Liver (tissue), 9 donors: Measurements from ENCODE around the gene PARVG. TPM values are rescaled to one million over a fixed set of nuclear protein-coding genes. Genes with fewer than 3 reads are reported as not detected.

Experiments
- DNase-seq: peaks from one replicate; pipeline ENCODE4 v3.0.0-alpha.2; 2017; ENCODE audit warnings: low spot score
- H3K27ac ChIP-seq, 2 donors: one replicate each; pipeline ENCODE4 v1.7.0; 2013; ENCODE audit warnings: inconsistent platforms in 2 of 2, low read length in 2 of 2, control low read depth in 1 of 2, low read depth in 1 of 2, mild to moderate bottlenecking in 1 of 2
- H3K27me3 ChIP-seq, 4 donors: one replicate each; pipeline versions ENCODE4 v1.6.1 to v1.7.0; 2013; ENCODE audit warnings: low read length in 3 of 4, inconsistent platforms in 1 of 4, mild to moderate bottlenecking in 1 of 4, moderate library complexity in 1 of 4; ENCODE audit not compliant: control insufficient read depth in 4 of 4, insufficient read depth in 4 of 4
- H3K36me3 ChIP-seq, 4 donors: one replicate each; pipeline versions ENCODE4 v1.6.1 to v1.7.0; 2013; ENCODE audit warnings: low read length in 3 of 4, mild to moderate bottlenecking in 3 of 4, low read depth in 1 of 4, moderate library complexity in 1 of 4; ENCODE audit not compliant: control insufficient read depth in 4 of 4, insufficient read depth in 3 of 4
- H3K4me1 ChIP-seq, 4 donors: one replicate each; pipeline versions ENCODE4 v1.6.1 to v1.7.0; 2013; ENCODE audit warnings: low read length in 3 of 4, mild to moderate bottlenecking in 3 of 4, moderate library complexity in 1 of 4; ENCODE audit not compliant: control insufficient read depth in 4 of 4, insufficient read depth in 4 of 4
- H3K4me3 ChIP-seq, 3 donors: one replicate each; pipeline versions ENCODE4 v1.6.1 to v1.7.0; 2013; ENCODE audit warnings: low read length in 3 of 3, control low read depth in 1 of 3, low read depth in 1 of 3, mild to moderate bottlenecking in 1 of 3
- H3K9ac ChIP-seq, 2 donors: one replicate each; pipeline ENCODE4 v1.7.0; 2013; ENCODE audit warnings: low read length in 2 of 2, mild to moderate bottlenecking in 2 of 2, moderate library complexity in 2 of 2, control low read depth in 1 of 2, low read depth in 1 of 2
- H3K9me3 ChIP-seq, 4 donors: one replicate each; pipeline versions ENCODE4 v1.6.1 to v1.7.0; 2013; ENCODE audit warnings: low read length in 3 of 4; ENCODE audit not compliant: control insufficient read depth in 4 of 4
- ATF3 ChIP-seq: IDR thresholded peaks from 2 replicates; pipeline ENCODE4 v1.6.1; 2016; ENCODE audit warnings: antibody characterized with exemption
- CTCF ChIP-seq: fragments of 150-350 bp; IDR thresholded peaks from 2 replicates; pipeline ENCODE4 v1.5.1; 2017; ENCODE audit warnings: improper control_type of control experiment, low read depth, low read length; ENCODE audit not compliant: missing input control
- EGR1 ChIP-seq, 2 donors: IDR thresholded peaks; 2 replicates each; pipeline ENCODE4 v1.6.1; 2016 to 2018; ENCODE audit warnings: antibody characterized with exemption in 2 of 2, low read depth in 2 of 2
- FOXA1 ChIP-seq: IDR thresholded peaks from 2 replicates; pipeline ENCODE4 v1.6.1; 2016; ENCODE audit warnings: antibody characterized with exemption
- FOXA2 ChIP-seq: IDR thresholded peaks from 2 replicates; pipeline ENCODE4 v1.6.1; 2016; ENCODE audit warnings: antibody characterized with exemption
- GABPA ChIP-seq, 2 donors: IDR thresholded peaks in 1 of 2; conservative IDR thresholded peaks in 1 of 2; 2 replicates each; pipeline ENCODE4 v1.6.1; 2016; ENCODE audit warnings: antibody characterized with exemption in 2 of 2, mild to moderate bottlenecking in 1 of 2, moderate library complexity in 1 of 2
- HNF4A ChIP-seq, 2 donors: conservative IDR thresholded peaks; 2 replicates each; pipeline ENCODE4 v1.6.1; 2016; ENCODE audit warnings: antibody characterized with exemption in 2 of 2, mild to moderate bottlenecking in 2 of 2
- HNF4G ChIP-seq: IDR thresholded peaks from 2 replicates; pipeline ENCODE4 v1.6.1; 2016; ENCODE audit warnings: antibody characterized with exemption
- MAX ChIP-seq: IDR thresholded peaks from 2 replicates; pipeline ENCODE4 v1.6.1; 2016; ENCODE audit warnings: antibody characterized with exemption
- NR2F2 ChIP-seq: IDR thresholded peaks from 2 replicates; pipeline ENCODE4 v1.6.1; 2016; ENCODE audit warnings: antibody characterized with exemption
- RAD21 ChIP-seq, 2 donors: IDR thresholded peaks; 2 replicates each; pipeline ENCODE4 v1.6.1; 2016; ENCODE audit warnings: antibody characterized with exemption in 2 of 2, mild to moderate bottlenecking in 2 of 2
- REST ChIP-seq: IDR thresholded peaks from 2 replicates; pipeline ENCODE4 v1.6.1; 2016; ENCODE audit warnings: antibody characterized with exemption, mild to moderate bottlenecking
- RXRA ChIP-seq, 2 donors: IDR thresholded peaks; 2 replicates each; pipeline ENCODE4 v1.6.1; 2017 to 2018; ENCODE audit warnings: antibody characterized with exemption in 2 of 2, mild to moderate bottlenecking in 1 of 2
- SP1 ChIP-seq: IDR thresholded peaks from 2 replicates; pipeline ENCODE4 v1.6.1; 2018; ENCODE audit warnings: antibody characterized with exemption, mild to moderate bottlenecking
- YY1 ChIP-seq: IDR thresholded peaks from 2 replicates; pipeline ENCODE4 v1.6.1; 2016; ENCODE audit warnings: antibody characterized with exemption, mild to moderate bottlenecking
- ZBTB33 ChIP-seq: IDR thresholded peaks from 2 replicates; pipeline ENCODE4 v1.6.1; 2016; ENCODE audit warnings: antibody characterized with exemption
- WGBS: extraction: QIAGEN DNeasy Blood & Tissue Kit; methylation state at CpG from one replicate; pipeline ENCODE4 v1.1.7; 2013; 5-methylcytosine and 5-hydroxymethylcytosine counted together
- polyA plus RNA-seq, 2 donors: library from polyadenylated mRNA; stranded (reverse) in 1 of 2; unstranded in 1 of 2; fragments of 200-250 nt in 1 of 2; fragments of >200 nt in 1 of 2; fragmentation: Nextera tagmentation in 1 of 2; extraction: Ambion mirVana in 1 of 2; gene quantifications; one replicate each; pipeline versions ENCODE4 v1.2.1 to v1.2.3, GENCODE V29; 2013 to 2015
- total RNA-seq, 2 donors: library from RNA; depleted of rRNA; stranded (reverse); fragments of >200 nt; gene quantifications; one replicate each; pipeline ENCODE4 v1.2.3, GENCODE V29; 2014
- donor health status: healthy.
- donor health status: healthy.
- donor health status: healthy.
- donor health status: healthy.
- donor health status: healthy.

The PARVG gene
- total and polyA plus RNA-seq, 4 donors = 4.0 to 12.1 (median 6.6) TPM

GRCh38 chr22:44131989-44132685 lies 48.6 kb upstream of the PARVG start:
- Histone ChIP-seq H3K27ac (no peak overlapping the region), H3K36me3 (peaks cover 0 to 7% (median 4%) of the 10 kb centered on the region in 4 donors), H3K9me3 (peaks cover 0 to 3% (median under 1%) of the 10 kb centered on the region in 4 donors), H3K4me1 (peaks cover 0 to 4% (median 0%) of the 10 kb centered on the region in 4 donors), H3K27me3 (no peaks in the 10 kb centered on the region), H3K4me3 (no peak overlapping the region), H3K9ac (no peak overlapping the region)
- WGBS = 85% methylated on average over 13 of the region's 13 CpGs
- no peak for TF ChIP-seq RAD21 (IDR thresholded peaks at IDR 0.05)
- no peak for TF ChIP-seq ATF3
- TF ChIP-seq REST = no peak
- no peak for TF ChIP-seq RXRA (IDR thresholded peaks at IDR 0.05)
- no peak for TF ChIP-seq CTCF
- TF ChIP-seq EGR1 (IDR thresholded peaks at IDR 0.05; ENCODE audit: low read depth in 2 of 2) = no peak
- TF ChIP-seq YY1 = no peak
- no peak for TF ChIP-seq MAX
- no peak for TF ChIP-seq HNF4A (conservative IDR thresholded peaks at IDR 0.05)
- TF ChIP-seq HNF4G = no peak
- no peak for DNase-seq

- no peaks in the 10 kb centered on the region for H3K27me3 ChIP-seq
- WGBS = 88% methylated on average over 12 of the region's 12 CpGs
- H3K4me3 ChIP-seq = no peak overlapping the region
- peaks cover 0 to 4% (median 0%) of the 10 kb centered on the region in 4 donors for H3K4me1 ChIP-seq
- no peak for DNase-seq
- H3K9ac ChIP-seq = no peak overlapping the region
- H3K36me3 ChIP-seq = peaks cover 0 to 7% (median 4%) of the 10 kb centered on the region in 4 donors
- peaks cover 0 to 4% (median 2%) of the 10 kb centered on the region in 4 donors for H3K9me3 ChIP-seq
- no peak overlapping the region for H3K27ac ChIP-seq
- TF ChIP-seq FOXA1 (no peak), GABPA (IDR thresholded peaks at IDR 0.05 in 1 of 2, conservative IDR thresholded peaks at IDR 0.05 in 1 of 2) (no peak), ATF3 (no peak), HNF4G (no peak), NR2F2 (no peak), ZBTB33 (no peak), RAD21 (IDR thresholded peaks at IDR 0.05) (no peak), HNF4A (conservative IDR thresholded peaks at IDR 0.05) (no peak), EGR1 (IDR thresholded peaks at IDR 0.05; ENCODE audit: low read depth in 2 of 2) (no peak), SP1 (no peak), REST (no peak), CTCF (no peak), FOXA2 (no peak)
Observed at GRCh38 chr22:44132724-44133123, 48.0 kb upstream of the PARVG start.
